PFSK-1 (cell line): ENCODE data around the gene APEH.

ENCODE experiments used
- FOXP2 ChIP-seq: optimal IDR thresholded peaks from 2 replicates; pipeline ENCODE3; 2011; ENCODE audit warnings: borderline replicate concordance, control low read depth, inconsistent platforms; ENCODE audit not compliant: insufficient read depth; ENCODE audit errors: extremely low read length, extremely low read depth
- POLR2AphosphoS5 ChIP-seq: IDR thresholded peaks from 2 replicates; pipeline ENCODE4 v1.6.1; 2012; ENCODE audit warnings: low read depth, mild to moderate bottlenecking, control low read depth, low read length, moderate library complexity
- REST ChIP-seq, 2 experiments: IDR thresholded peaks; 2 replicates each; pipeline versions ENCODE4 v1.6.1 to v1.8.0; 2011 to 2012; ENCODE audit warnings: low read depth in 2 of 2, low read length in 2 of 2, control low read depth in 1 of 2, inconsistent platforms in 1 of 2, mild to moderate bottlenecking in 1 of 2, moderate library complexity in 1 of 2; ENCODE audit not compliant: insufficient read depth in 1 of 2
- SIN3A ChIP-seq: IDR thresholded peaks from 2 replicates; pipeline ENCODE4 v1.6.1; 2012; ENCODE audit warnings: mild to moderate bottlenecking, low read length, moderate library complexity, borderline replicate concordance; ENCODE audit not compliant: insufficient read depth
- TAF1 ChIP-seq: IDR thresholded peaks from 2 replicates; pipeline ENCODE4 v1.6.1; 2012; ENCODE audit warnings: low read length, control low read depth, borderline replicate concordance; ENCODE audit not compliant: insufficient read depth

Gene APEH

GRCh38 chr3:49652218-49652902, 21.8 kb upstream of the APEH start:
- TF ChIP-seq TAF1 (no peak), POLR2AphosphoS5 (no peak), SIN3A (no peak), REST (IDR thresholded peaks at IDR 0.05; ENCODE audit: insufficient read depth in 1 of 2, low read depth in 2 of 2, low read length in 2 of 2) (no peak), FOXP2 (no peak)

DNA sequence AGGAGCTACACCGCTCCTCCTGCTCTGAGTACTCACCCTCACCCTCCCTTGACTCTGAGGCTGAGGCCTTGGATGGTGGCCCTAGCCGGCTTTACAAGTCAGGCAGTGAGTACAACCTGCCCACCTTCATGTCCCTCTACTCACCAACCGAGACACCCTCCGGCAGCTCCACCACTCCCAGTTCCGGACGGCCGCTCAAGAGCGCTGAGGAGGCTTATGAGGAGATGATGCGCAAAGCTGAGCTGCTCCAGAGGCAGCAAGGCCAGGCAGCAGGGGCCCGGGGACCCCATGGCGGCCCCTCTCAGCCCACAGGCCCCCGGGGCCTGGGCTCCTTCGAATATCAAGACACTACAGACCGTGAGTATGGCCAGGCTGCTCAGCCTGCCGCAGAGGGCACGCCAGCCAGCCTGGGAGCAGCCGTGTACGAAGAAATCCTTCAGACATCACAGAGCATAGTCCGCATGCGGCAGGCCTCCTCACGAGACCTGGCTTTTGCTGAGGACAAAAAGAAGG, 21.2 kb upstream of the APEH start:
- TF ChIP-seq FOXP2 (no peak), SIN3A (no peak), REST (IDR thresholded peaks at IDR 0.05; ENCODE audit: insufficient read depth in 1 of 2, low read depth in 2 of 2, low read length in 2 of 2) (no peak), POLR2AphosphoS5 (no peak), TAF1 (no peak)

DNA sequence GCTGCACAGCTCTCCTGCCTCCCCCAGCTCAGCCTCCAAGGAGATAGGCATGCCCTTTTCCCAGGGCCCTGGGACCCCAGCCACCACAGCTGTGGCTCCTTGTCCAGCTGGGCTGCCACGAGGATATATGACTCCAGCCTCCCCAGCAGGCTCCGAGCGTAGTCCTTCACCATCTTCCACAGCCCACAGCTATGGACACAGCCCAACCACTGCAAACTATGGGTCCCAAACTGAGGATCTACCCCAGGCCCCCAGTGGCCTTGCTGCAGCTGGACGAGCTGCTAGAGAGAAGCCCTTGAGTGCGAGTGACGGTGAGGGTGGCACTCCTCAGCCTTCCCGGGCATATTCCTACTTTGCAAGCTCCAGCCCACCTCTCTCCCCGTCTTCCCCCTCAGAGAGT, 20.5 kb upstream of the APEH start:
- TF ChIP-seq FOXP2 (no peak), REST (IDR thresholded peaks at IDR 0.05; ENCODE audit: insufficient read depth in 1 of 2, low read depth in 2 of 2, low read length in 2 of 2) (no peak), TAF1 (no peak), POLR2AphosphoS5 (no peak)

DNA sequence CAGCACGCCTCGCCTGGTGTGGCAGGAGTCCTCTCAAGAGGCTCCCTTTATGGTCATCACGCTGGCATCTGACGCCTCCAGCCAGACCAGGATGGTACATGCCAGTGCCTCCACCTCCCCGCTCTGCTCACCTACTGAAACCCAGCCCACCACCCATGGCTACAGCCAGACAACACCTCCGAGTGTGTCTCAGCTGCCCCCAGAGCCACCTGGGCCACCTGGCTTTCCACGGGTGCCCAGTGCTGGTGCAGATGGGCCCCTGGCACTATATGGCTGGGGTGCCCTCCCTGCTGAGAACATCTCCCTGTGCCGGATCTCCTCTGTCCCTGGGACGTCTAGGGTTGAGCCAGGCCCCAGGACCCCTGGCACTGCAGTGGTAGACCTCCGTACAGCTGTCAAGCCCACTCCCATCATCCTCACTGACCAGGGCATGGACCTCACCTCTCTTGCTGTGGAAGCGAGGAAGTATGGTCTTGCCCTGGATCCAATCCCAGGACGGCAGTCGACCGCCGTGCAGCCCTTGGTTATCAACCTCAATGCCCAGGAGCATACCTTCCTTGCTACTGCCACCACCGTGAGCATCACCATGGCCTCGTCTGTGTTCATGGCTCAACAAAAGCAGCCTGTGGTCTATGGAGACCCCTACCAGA, 19.9 kb upstream of the APEH start:
- no peak for TF ChIP-seq SIN3A
- TF ChIP-seq POLR2AphosphoS5: no peak
- TF ChIP-seq REST (IDR thresholded peaks at IDR 0.05; ENCODE audit: insufficient read depth in 1 of 2, low read depth in 2 of 2, low read length in 2 of 2): no peak
- TF ChIP-seq FOXP2: no peak
- TF ChIP-seq TAF1: no peak
